Calu3 (cell line): ENCODE data around the gene STYXL2. TPM values are rescaled to one million over a fixed set of nuclear protein-coding genes. Genes with fewer than 3 reads are reported as not detected.

ENCODE experiments used
- BruUV-seq: library from RNA; stranded (reverse); fragments of 400-500 nt; replicated peaks from 2 replicates; lab custom pipeline; 2021; lab: Mats Ljungman, UMichigan
- CTCF ChIA-PET: fragments of 300-600 bp; sonication (Branson Sonifier 250); formaldehyde crosslinking; loops from one replicate; lab custom pipeline; 2022; ENCODE audit warnings: antibody characterized with exemption; lab: Charles Lee
- DNase-seq: peaks from one replicate; pipeline ENCODE4 v3.0.0; 2022
- H3K27ac Mint-ChIP-seq: one replicate; pipeline ENCODE4 v1.8.0; 2022; ENCODE audit warnings: mixed read lengths; ENCODE audit not compliant: unreplicated experiment
- H3K27me3 Mint-ChIP-seq: one replicate; pipeline ENCODE4 v1.8.0; 2022; ENCODE audit warnings: mixed read lengths; ENCODE audit not compliant: unreplicated experiment
- H3K36me3 Mint-ChIP-seq: one replicate; pipeline ENCODE4 v1.8.0; 2022; ENCODE audit warnings: mild to moderate bottlenecking, moderate library complexity, mixed read lengths; ENCODE audit not compliant: insufficient read depth, unreplicated experiment
- H3K4me1 Mint-ChIP-seq: one replicate; pipeline ENCODE4 v1.8.0; 2022; ENCODE audit warnings: mild to moderate bottlenecking, low read depth, mixed read lengths; ENCODE audit not compliant: unreplicated experiment
- H3K4me3 Mint-ChIP-seq: one replicate; pipeline ENCODE4 v1.8.0; 2022; ENCODE audit warnings: mild to moderate bottlenecking, low read depth, moderate library complexity, mixed read lengths; ENCODE audit not compliant: unreplicated experiment
- H3K9me3 Mint-ChIP-seq: one replicate; pipeline ENCODE4 v1.8.0; 2022; ENCODE audit warnings: low read depth, mixed read lengths; ENCODE audit not compliant: unreplicated experiment
- CTCF ChIP-seq: fragments of 200-600 bp; IDR thresholded peaks from one replicate; pipeline ENCODE4 v1.8.0; 2022; ENCODE audit warnings: antibody characterized with exemption; ENCODE audit not compliant: unreplicated experiment
- intact Hi-C: fragments of 100-400 bp; cut with micrococcal nuclease; formaldehyde crosslinking; loops from one replicate; pipeline ENCODE4 v1.10.0; 2022; ENCODE audit not compliant: unreplicated experiment
- total RNA-seq: library from RNA; stranded (reverse); gene quantifications from 2 replicates; pipeline ENCODE4 v1.2.3, GENCODE V29; 2022

Gene STYXL2
- total RNA-seq, 1 experiment from 2014 or later: not detected

GRCh38 chr1:167102906-167103573, 9.2 kb downstream of the STYXL2 start:
- Mint-ChIP-seq H3K4me3 (no peak overlapping the region), H3K9me3 (peaks cover under 1% of the 10 kb centered on the region), H3K27me3 (no peaks in the 10 kb centered on the region), H3K36me3 (no peaks in the 10 kb centered on the region), H3K4me1 (peaks cover 18% of the 10 kb centered on the region), H3K27ac (no peak overlapping the region)
- TF ChIP-seq CTCF: no peak
- CTCF ChIA-PET: interaction anchor here (1.0 kb wide), 1 partner anchor 117 kb away, joined by 3 read pairs; no protein-coding TSS in a partner anchor
- intact Hi-C loops: no loop called here
- DNase-seq: no peak
- BruUV-seq: no TSS peak

- H3K36me3 Mint-ChIP-seq: no peaks in the 10 kb centered on the region
- peaks cover 30% of the 10 kb centered on the region for H3K4me1 Mint-ChIP-seq
- H3K9me3 Mint-ChIP-seq: peaks cover 2% of the 10 kb centered on the region
- intact Hi-C loops: no loop called here
- no peaks in the 10 kb centered on the region for H3K27me3 Mint-ChIP-seq
- H3K27ac Mint-ChIP-seq: no peak overlapping the region
- CTCF ChIA-PET: no interaction called here
- no TSS peak for BruUV-seq
- H3K4me3 Mint-ChIP-seq: no peak overlapping the region
- TF ChIP-seq CTCF: no peak
- no peak for DNase-seq
These were observed 10.4 kb downstream of the STYXL2 start for GRCh38 chr1:167104256-167104633.

GRCh38 chr1:167105271-167106118, 11.6 kb downstream of the STYXL2 start:
- Mint-ChIP-seq H3K9me3 (peaks cover 2% of the 10 kb centered on the region), H3K27ac (peak overlapping the region; percentile 4), H3K4me1 (peaks cover 31% of the 10 kb centered on the region), H3K4me3 (peak overlapping the region; percentile 17), H3K36me3 (no peaks in the 10 kb centered on the region), H3K27me3 (no peaks in the 10 kb centered on the region)
- intact Hi-C loops: loop anchor here (1.0 kb wide), 1 partner anchor 38 kb away; no protein-coding TSS in a partner anchor
- CTCF ChIA-PET: interaction anchor here (0.7 to 1.0 kb wide), 3 partner anchors 106 to 1037 kb away, joined by 3 to 4 read pairs (median 3); no protein-coding TSS in a partner anchor
- DNase-seq: no peak
- TF ChIP-seq CTCF: no peak
- BruUV-seq: no TSS peak

GRCh38 chr1:167106119-167106461, 12.2 kb downstream of the STYXL2 start:
- BruUV-seq: no TSS peak
- intact Hi-C loops: no loop called here
- no peak for DNase-seq
- Mint-ChIP-seq H3K4me3 (no peak overlapping the region), H3K9me3 (peaks cover 2% of the 10 kb centered on the region), H3K27ac (peak overlapping the region; percentile 4), H3K36me3 (no peaks in the 10 kb centered on the region), H3K27me3 (no peaks in the 10 kb centered on the region), H3K4me1 (peaks cover 31% of the 10 kb centered on the region)
- CTCF ChIA-PET: no interaction called here
- TF ChIP-seq CTCF: no peak
